Activated CD4-positive, alpha-beta T cell treated with anti-CD3 and anti-CD28 coated beads, Interleukin-2, Interleukin-4, amounts not matched to agents 100 ng/mL and 50 ng/mL, durations not matched to agents 16 hours and 8 hours (primary cell): Measurements from ENCODE around the gene NIF3L1.
A peak's percentile ranks its signal among the peaks of the same experiment; 100 is the strongest.
"Not testable (repeated sequence)": the region's sequence is repeated elsewhere in the genome, so short reads cannot be mapped to it uniquely, and the experiment has no call there.

ENCODE experiments used
- DNase-seq: peaks from one replicate; pipeline ENCODE4 v3.0.0-alpha.2; 2020; ENCODE audit warnings: low spot score

NIF3L1 gene

GRCh38 chr2:200873560-200873959 lies 15.6 kb upstream of the NIF3L1 start:
- no peak for DNase-seq

GRCh38 chr2:200877443-200877842 lies 11.7 kb upstream of the NIF3L1 start:
- DNase-seq: no peak

- no peak for DNase-seq
Measured at GRCh38 chr2:200878289-200878880, 10.8 kb upstream of the NIF3L1 start.

- DNase-seq: not testable (repeated sequence)
Measured at GRCh38 chr2:200881715-200882249, 7.4 kb upstream of the NIF3L1 start.

- no peak for DNase-seq
Measured at GRCh38 chr2:200899482-200899881, 10.3 kb downstream of the NIF3L1 start.

GRCh38 chr2:200901459-200902072 lies 12.4 kb downstream of the NIF3L1 start:
- DNase-seq: peak; percentile 80

- peak; percentile 54 for DNase-seq
Measured at GRCh38 chr2:200905618-200906296, 16.6 kb downstream of the NIF3L1 start.

- no peak for DNase-seq
Measured at GRCh38 chr2:200909958-200910357, 20.8 kb downstream of the NIF3L1 start.

GRCh38 chr2:200913654-200914053 lies 24.5 kb downstream of the NIF3L1 start:
- DNase-seq: no peak

- peak; percentile 62 for DNase-seq
Measured at GRCh38 chr2:200922439-200922838, 33.3 kb downstream of the NIF3L1 start.

- no peak for DNase-seq
Measured at GRCh38 chr2:200929334-200930249, 40.4 kb downstream of the NIF3L1 start.

- DNase-seq: no peak
Measured at GRCh38 chr2:200930947-200931626, 41.9 kb downstream of the NIF3L1 start.

- DNase-seq: no peak
Measured at GRCh38 chr2:200939832-200940231, 50.7 kb downstream of the NIF3L1 start.

- DNase-seq: peak; percentile 66
Measured at GRCh38 chr2:200943527-200944105, 54.4 kb downstream of the NIF3L1 start.

- peak; percentile 84 for DNase-seq
Measured at GRCh38 chr2:200944467-200945394, 55.6 kb downstream of the NIF3L1 start.

GRCh38 chr2:200945395-200945729 lies 56.2 kb downstream of the NIF3L1 start:
- DNase-seq: no peak

GRCh38 chr2:200950378-200950777 lies 61.2 kb downstream of the NIF3L1 start:
- no peak for DNase-seq
